Measurements from ENCODE around the gene OR10A6. TPM values are rescaled to one million over a fixed set of nuclear protein-coding genes. Genes with fewer than 3 reads are reported as not detected.

Gene OR10A6
- total and polyA plus RNA-seq, 2 experiments from 2014 or later: 0.23 TPM; not detected in 1

DNA sequence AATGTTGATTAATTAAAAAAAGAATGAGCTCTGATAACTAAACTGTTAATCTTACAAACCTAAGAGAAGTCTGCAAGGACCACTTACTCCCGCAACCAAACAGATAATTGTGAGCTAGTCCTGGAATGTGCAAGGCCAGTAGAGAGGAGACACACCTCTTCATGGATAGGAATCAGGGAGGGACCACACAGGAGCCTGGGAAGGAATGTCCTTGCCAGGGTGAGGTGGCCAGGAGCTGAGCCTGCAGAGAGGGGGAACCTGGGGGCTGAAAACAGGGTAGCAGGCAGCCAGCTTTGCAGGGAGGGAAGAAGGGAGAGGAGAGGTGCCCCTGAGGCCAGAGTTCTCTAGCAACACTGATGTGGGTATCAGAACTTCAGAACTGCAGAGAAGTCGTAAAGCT lies 43.6 kb upstream of the OR10A6 start (continued):
- TF ChIP-seq, protein P1, sequence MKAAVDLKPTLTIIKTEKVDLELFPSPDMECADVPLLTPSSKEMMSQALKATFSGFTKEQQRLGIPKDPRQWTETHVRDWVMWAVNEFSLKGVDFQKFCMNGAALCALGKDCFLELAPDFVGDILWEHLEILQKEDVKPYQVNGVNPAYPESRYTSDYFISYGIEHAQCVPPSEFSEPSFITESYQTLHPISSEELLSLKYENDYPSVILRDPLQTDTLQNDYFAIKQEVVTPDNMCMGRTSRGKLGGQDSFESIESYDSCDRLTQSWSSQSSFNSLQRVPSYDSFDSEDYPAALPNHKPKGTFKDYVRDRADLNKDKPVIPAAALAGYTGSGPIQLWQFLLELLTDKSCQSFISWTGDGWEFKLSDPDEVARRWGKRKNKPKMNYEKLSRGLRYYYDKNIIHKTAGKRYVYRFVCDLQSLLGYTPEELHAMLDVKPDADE (IDR thresholded peaks at IDR 0.05): no peak
- TF ChIP-seq CREB1 (CRISPR knock-in tag; IDR thresholded peaks at IDR 0.05; ENCODE audit: low read depth): no peak

DNA sequence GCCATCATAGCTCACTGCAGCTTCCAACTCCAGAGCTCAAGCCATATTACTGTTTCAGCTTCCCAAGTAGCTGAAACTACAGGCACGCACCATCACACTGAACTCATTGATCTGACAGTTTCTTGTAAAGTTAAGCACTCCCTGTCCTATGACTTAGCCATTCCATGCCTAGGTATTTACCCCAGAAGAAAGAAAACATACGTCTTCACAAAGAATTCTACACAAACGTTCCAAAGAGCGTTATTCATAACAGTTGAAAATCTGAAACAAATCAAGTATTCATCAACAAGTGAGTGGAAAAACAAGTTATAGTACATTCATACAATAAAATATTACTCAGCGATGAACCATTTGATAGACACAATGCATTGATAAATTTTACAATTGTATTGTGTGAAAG lies 41.9 kb upstream of the OR10A6 start:
- no peak for ATAC-seq
- no peak for TF ChIP-seq STAT1 (IDR thresholded peaks at IDR 0.05; ENCODE audit: unreplicated experiment)
- no peak for TF ChIP-seq CREB1 (CRISPR knock-in tag; IDR thresholded peaks at IDR 0.05; ENCODE audit: low read depth)
- no peak for TF ChIP-seq ZNF114 (CRISPR knock-in tag; IDR thresholded peaks at IDR 0.05)
- TF ChIP-seq, protein P2, sequence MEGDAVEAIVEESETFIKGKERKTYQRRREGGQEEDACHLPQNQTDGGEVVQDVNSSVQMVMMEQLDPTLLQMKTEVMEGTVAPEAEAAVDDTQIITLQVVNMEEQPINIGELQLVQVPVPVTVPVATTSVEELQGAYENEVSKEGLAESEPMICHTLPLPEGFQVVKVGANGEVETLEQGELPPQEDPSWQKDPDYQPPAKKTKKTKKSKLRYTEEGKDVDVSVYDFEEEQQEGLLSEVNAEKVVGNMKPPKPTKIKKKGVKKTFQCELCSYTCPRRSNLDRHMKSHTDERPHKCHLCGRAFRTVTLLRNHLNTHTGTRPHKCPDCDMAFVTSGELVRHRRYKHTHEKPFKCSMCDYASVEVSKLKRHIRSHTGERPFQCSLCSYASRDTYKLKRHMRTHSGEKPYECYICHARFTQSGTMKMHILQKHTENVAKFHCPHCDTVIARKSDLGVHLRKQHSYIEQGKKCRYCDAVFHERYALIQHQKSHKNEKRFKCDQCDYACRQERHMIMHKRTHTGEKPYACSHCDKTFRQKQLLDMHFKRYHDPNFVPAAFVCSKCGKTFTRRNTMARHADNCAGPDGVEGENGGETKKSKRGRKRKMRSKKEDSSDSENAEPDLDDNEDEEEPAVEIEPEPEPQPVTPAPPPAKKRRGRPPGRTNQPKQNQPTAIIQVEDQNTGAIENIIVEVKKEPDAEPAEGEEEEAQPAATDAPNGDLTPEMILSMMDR (conservative IDR thresholded peaks at IDR 0.05; ENCODE audit: low read depth in 2 of 2): no peak
- TF ChIP-seq POLR2AphosphoS5 (IDR thresholded peaks at IDR 0.05; ENCODE audit: low read depth): no peak
- TF ChIP-seq ZNF331 (CRISPR knock-in tag; IDR thresholded peaks at IDR 0.05; ENCODE audit: low read depth): no peak
- no peak for TF ChIP-seq JUNB (IDR thresholded peaks at IDR 0.05; ENCODE audit: unreplicated experiment)
- TF ChIP-seq, protein P3, sequence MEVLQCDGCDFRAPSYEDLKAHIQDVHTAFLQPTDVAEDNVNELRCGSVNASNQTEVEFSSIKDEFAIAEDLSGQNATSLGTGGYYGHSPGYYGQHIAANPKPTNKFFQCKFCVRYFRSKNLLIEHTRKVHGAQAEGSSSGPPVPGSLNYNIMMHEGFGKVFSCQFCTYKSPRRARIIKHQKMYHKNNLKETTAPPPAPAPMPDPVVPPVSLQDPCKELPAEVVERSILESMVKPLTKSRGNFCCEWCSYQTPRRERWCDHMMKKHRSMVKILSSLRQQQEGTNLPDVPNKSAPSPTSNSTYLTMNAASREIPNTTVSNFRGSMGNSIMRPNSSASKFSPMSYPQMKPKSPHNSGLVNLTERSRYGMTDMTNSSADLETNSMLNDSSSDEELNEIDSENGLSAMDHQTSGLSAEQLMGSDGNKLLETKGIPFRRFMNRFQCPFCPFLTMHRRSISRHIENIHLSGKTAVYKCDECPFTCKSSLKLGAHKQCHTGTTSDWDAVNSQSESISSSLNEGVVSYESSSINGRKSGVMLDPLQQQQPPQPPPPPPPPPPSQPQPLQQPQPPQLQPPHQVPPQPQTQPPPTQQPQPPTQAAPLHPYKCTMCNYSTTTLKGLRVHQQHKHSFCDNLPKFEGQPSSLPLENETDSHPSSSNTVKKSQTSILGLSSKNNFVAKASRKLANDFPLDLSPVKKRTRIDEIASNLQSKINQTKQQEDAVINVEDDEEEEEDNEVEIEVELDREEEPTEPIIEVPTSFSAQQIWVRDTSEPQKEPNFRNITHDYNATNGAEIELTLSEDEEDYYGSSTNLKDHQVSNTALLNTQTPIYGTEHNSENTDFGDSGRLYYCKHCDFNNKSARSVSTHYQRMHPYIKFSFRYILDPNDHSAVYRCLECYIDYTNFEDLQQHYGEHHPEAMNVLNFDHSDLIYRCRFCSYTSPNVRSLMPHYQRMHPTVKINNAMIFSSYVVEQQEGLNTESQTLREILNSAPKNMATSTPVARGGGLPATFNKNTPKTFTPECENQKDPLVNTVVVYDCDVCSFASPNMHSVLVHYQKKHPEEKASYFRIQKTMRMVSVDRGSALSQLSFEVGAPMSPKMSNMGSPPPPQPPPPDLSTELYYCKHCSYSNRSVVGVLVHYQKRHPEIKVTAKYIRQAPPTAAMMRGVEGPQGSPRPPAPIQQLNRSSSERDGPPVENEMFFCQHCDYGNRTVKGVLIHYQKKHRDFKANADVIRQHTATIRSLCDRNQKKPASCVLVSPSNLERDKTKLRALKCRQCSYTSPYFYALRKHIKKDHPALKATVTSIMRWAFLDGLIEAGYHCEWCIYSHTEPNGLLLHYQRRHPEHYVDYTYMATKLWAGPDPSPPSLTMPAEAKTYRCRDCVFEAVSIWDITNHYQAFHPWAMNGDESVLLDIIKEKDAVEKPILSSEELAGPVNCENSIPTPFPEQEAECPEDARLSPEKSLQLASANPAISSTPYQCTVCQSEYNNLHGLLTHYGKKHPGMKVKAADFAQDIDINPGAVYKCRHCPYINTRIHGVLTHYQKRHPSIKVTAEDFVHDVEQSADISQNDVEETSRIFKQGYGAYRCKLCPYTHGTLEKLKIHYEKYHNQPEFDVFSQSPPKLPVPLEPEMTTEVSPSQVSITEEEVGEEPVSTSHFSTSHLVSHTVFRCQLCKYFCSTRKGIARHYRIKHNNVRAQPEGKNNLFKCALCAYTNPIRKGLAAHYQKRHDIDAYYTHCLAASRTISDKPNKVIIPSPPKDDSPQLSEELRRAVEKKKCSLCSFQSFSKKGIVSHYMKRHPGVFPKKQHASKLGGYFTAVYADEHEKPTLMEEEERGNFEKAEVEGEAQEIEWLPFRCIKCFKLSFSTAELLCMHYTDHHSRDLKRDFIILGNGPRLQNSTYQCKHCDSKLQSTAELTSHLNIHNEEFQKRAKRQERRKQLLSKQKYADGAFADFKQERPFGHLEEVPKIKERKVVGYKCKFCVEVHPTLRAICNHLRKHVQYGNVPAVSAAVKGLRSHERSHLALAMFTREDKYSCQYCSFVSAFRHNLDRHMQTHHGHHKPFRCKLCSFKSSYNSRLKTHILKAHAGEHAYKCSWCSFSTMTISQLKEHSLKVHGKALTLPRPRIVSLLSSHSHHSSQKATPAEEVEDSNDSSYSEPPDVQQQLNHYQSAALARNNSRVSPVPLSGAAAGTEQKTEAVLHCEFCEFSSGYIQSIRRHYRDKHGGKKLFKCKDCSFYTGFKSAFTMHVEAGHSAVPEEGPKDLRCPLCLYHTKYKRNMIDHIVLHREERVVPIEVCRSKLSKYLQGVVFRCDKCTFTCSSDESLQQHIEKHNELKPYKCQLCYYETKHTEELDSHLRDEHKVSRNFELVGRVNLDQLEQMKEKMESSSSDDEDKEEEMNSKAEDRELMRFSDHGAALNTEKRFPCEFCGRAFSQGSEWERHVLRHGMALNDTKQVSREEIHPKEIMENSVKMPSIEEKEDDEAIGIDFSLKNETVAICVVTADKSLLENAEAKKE (CRISPR knock-in tag; IDR thresholded peaks at IDR 0.05): no peak
- no peak for TF ChIP-seq EZH2 (IDR thresholded peaks at IDR 0.05; ENCODE audit: low read depth, unreplicated experiment)
- TF ChIP-seq, protein P1 (IDR thresholded peaks at IDR 0.05): no peak
- no peak for TF ChIP-seq EZH2phosphoT487 (IDR thresholded peaks at IDR 0.05; ENCODE audit: unreplicated experiment)

More for the DNA sequence above, 41.9 kb upstream of the OR10A6 start:
- Histone ChIP-seq H3K79me2 (replicated peaks; ENCODE audit: insufficient read depth) (peaks cover 17% of the 10 kb centered on the region), H4K20me1 (replicated peaks; ENCODE audit: insufficient read depth) (no peaks in the 10 kb centered on the region), H3K4me3 (no peak overlapping the region), H3K27ac (ENCODE audit: low read depth) (no peak overlapping the region), H3K27me3 (ENCODE audit: insufficient read depth) (no peaks in the 10 kb centered on the region), H2AFZ (no peak overlapping the region), H3K4me1 (ENCODE audit: insufficient read depth) (peaks cover 38% of the 10 kb centered on the region), H3K9me2 (ENCODE audit: insufficient read depth) (0 out of 2 replicates have a peak, but pooled peaks cover 3% of the 10 kb centered on the region), H3K36me3 (ENCODE audit: insufficient read depth) (no peaks in the 10 kb centered on the region), H3F3A (replicated peaks; ENCODE audit: low read depth) (0 out of 2 replicates have a peak, but pooled peaks cover 3% of the 10 kb centered on the region), H3K4me2 (no peak overlapping the region)
- Mint-ChIP-seq H3K4me1 (peaks cover 38% of the 10 kb centered on the region), H3K36me3 (ENCODE audit: low read depth) (no peaks in the 10 kb centered on the region), H3K27ac (no peak overlapping the region), H3K27me3 (ENCODE audit: insufficient read depth, low read depth, poor library complexity) (no peaks in the 10 kb centered on the region), H3K4me3 (no peak overlapping the region), H3K9me3 (no peaks in the 10 kb centered on the region; the same call in 2 of the 3 replicates)
- no peak for DNase-seq (ENCODE audit: low spot score)
